ENCODE measurements around the gene MCCC1. TPM values are rescaled to one million over a fixed set of nuclear protein-coding genes. Genes with fewer than 3 reads are reported as not detected.

Gene MCCC1
- total and polyA plus RNA-seq, 2 of the 13 experiments (the other 11 are each of a cell fraction or from before 2014, with no cell fraction given) = 11.7 to 30.1 TPM

- no peaks in the 10 kb centered on the region for H3K4me1 ChIP-seq (ENCODE audit: insufficient read depth, low read length)
- no peak overlapping the region for H3K4me3 ChIP-seq (replicated peaks in 1 of 3; ENCODE audit: insufficient read depth in 1 of 3, low read depth in 2 of 3, low read length in 3 of 3)
- ChIA-PET CTCF (ENCODE audit: low intra/inter-chr PET ratio, low total read pairs) (no interaction called here), POLR2A (no interaction called here)
- in situ Hi-C loops (cut with HindIII; ENCODE audit: extremely low pct_ligation_motif_present, low pct_unique_long_range_greater_than_20kb) = no loop called here
- no TSS peak for BruUV-seq (replicated peaks)
- no peak for ATAC-seq
- no peaks in the 10 kb centered on the region for H4K20me1 ChIP-seq (ENCODE audit: insufficient read depth, low read length)
- no peaks in the 10 kb centered on the region for H3K36me3 ChIP-seq (replicated peaks in 1 of 2; ENCODE audit: control insufficient read depth in 1 of 2, insufficient read depth in 2 of 2, low read length in 2 of 2)
- H3K9ac ChIP-seq (ENCODE audit: insufficient read depth, low read depth, low read length) = no peak overlapping the region
- intact Hi-C loops (cut with micrococcal nuclease; ENCODE audit: unreplicated experiment) = no loop called here
- H3K9me3 ChIP-seq (ENCODE audit: low read length) = no peaks in the 10 kb centered on the region
- no peak overlapping the region for H2AFZ ChIP-seq (ENCODE audit: low read length)
- DNase-seq (ENCODE audit: low spot score) = no peak
- no peaks in the 10 kb centered on the region for H3K27me3 ChIP-seq (ENCODE audit: control insufficient read depth in 1 of 2, insufficient read depth in 2 of 2, low read length in 2 of 2)
- no peak for FAIRE-seq
- no peak overlapping the region for H3K27ac ChIP-seq (ENCODE audit: extremely low read length, insufficient read depth, low read length)
- H3K79me2 ChIP-seq (ENCODE audit: insufficient read depth, low read length) = no peaks in the 10 kb centered on the region
- TF ChIP-seq NKX3-1 (CRISPR knock-in tag; IDR thresholded peaks at IDR 0.05) = no peak
- no peak for TF ChIP-seq ZNF512B (CRISPR knock-in tag; IDR thresholded peaks at IDR 0.05; ENCODE audit: borderline replicate concordance)
- TF ChIP-seq ZNF180 (CRISPR knock-in tag; IDR thresholded peaks at IDR 0.05; ENCODE audit: borderline replicate concordance, low read depth) = no peak
- no peak for TF ChIP-seq ZNF292 (CRISPR knock-in tag; IDR thresholded peaks at IDR 0.05; ENCODE audit: borderline replicate concordance, low read depth)
- TF ChIP-seq ZSCAN21 (CRISPR knock-in tag; IDR thresholded peaks at IDR 0.05; ENCODE audit: borderline replicate concordance) = no peak
- no peak for TF ChIP-seq TOPORS (CRISPR knock-in tag; IDR thresholded peaks at IDR 0.05)
- no peak for TF ChIP-seq XBP1 (CRISPR knock-in tag; IDR thresholded peaks at IDR 0.05)
- TF ChIP-seq MED8 (CRISPR knock-in tag; IDR thresholded peaks at IDR 0.05; ENCODE audit: insufficient replicate concordance) = no peak
- TF ChIP-seq TERF1 (CRISPR knock-in tag; IDR thresholded peaks at IDR 0.05) = no peak
- no peak for TF ChIP-seq SAP130 (CRISPR knock-in tag; IDR thresholded peaks at IDR 0.05; ENCODE audit: low read depth)
- no peak for TF ChIP-seq ZNF101 (CRISPR knock-in tag; IDR thresholded peaks at IDR 0.05; ENCODE audit: borderline replicate concordance, low read depth)
- no peak for TF ChIP-seq UBTF (CRISPR knock-in tag; IDR thresholded peaks at IDR 0.05)
- no peak overlapping the region for H3K4me2 ChIP-seq (ENCODE audit: low read depth, low read length)
- WGBS (ENCODE audit: low lambda C conversion rate) = 95% methylated on average over 4 of the region's 4 CpGs
These were observed 91.0 kb downstream of the MCCC1 start for GRCh38 chr3:183008303-183008702.

All from HepG2 (cell line).